Sigmoid colon (tissue), 7 donors: ENCODE measurements around the gene SLC28A1. TPM values are rescaled to one million over a fixed set of nuclear protein-coding genes. Genes with fewer than 3 reads are reported as not detected.

Experiments used
- DNase-seq: peaks from one replicate; pipeline ENCODE4 v3.0.0-alpha.2; 2019
- H3K27ac ChIP-seq, 4 donors: fragments of 200-600 bp; sonication (generic); one replicate each; pipeline ENCODE4 v1.5.1; 2016 to 2019; ENCODE audit warnings: mild to moderate bottlenecking in 1 of 4
- H3K27me3 ChIP-seq, 3 donors: fragments of 200-600 bp; sonication (generic); one replicate each; pipeline ENCODE4 v1.5.1; 2019; ENCODE audit warnings: mild to moderate bottlenecking in 1 of 3
- H3K36me3 ChIP-seq, 4 donors: fragments of 200-600 bp; sonication (generic); one replicate each; pipeline ENCODE4 v1.5.1; 2016 to 2019
- H3K4me1 ChIP-seq, 4 donors: fragments of 200-600 bp; sonication (generic); one replicate each; pipeline ENCODE4 v1.5.1; 2017 to 2019
- H3K4me3 ChIP-seq, 4 donors: fragments of 200-600 bp; sonication (generic); one replicate each; pipeline ENCODE4 v1.5.1; 2017 to 2019; ENCODE audit warnings: mild to moderate bottlenecking in 2 of 4, moderate library complexity in 1 of 4
- H3K9me3 ChIP-seq, 4 donors: fragments of 200-600 bp in 3 of 4; sonication (generic) in 3 of 4; one replicate each; pipeline versions ENCODE4 v1.5.1 to v1.6.1; 2013 to 2019
- CTCF ChIP-seq, 4 experiments: fragments of 450-650 bp in 3 of 4; fragments of 200-600 bp in 1 of 4; IDR thresholded peaks; one replicate each; pipeline ENCODE4 v1.5.1; 2016 to 2019; ENCODE audit warnings: antibody characterized with exemption in 4 of 4, mild to moderate bottlenecking in 3 of 4, moderate library complexity in 2 of 4
- EP300 ChIP-seq, 4 donors: sonication (generic); formaldehyde crosslinking; IDR thresholded peaks; one replicate each; pipeline ENCODE4 v1.6.1; 2017; ENCODE audit warnings: antibody characterized with exemption in 4 of 4
- POLR2A ChIP-seq, 2 donors: fragments of 450-650 bp; IDR thresholded peaks; one replicate each; pipeline ENCODE4 v1.6.1; 2016; ENCODE audit warnings: antibody characterized with exemption in 2 of 2, mild to moderate bottlenecking in 2 of 2, moderate library complexity in 2 of 2
- POLR2AphosphoS5 ChIP-seq, 4 donors: sonication (generic); formaldehyde crosslinking; IDR thresholded peaks; one replicate each; pipeline ENCODE4 v1.6.1; 2017; ENCODE audit warnings: antibody characterized with exemption in 4 of 4
- WGBS, 2 donors: extraction: QIAGEN DNeasy Blood & Tissue Kit; methylation state at CpG; one replicate each; pipeline ENCODE4 v1.1.7; 2013; 5-methylcytosine and 5-hydroxymethylcytosine counted together
- intact Hi-C: fragments of 100-400 bp; cut with DNase I; formaldehyde crosslinking; loops from one replicate; pipeline ENCODE4 v1.15.1; 2023
- polyA plus RNA-seq, 3 donors: library from polyadenylated mRNA; stranded (reverse); fragments of 200-250 nt; gene quantifications; one replicate each; pipeline ENCODE4 v1.2.3, GENCODE V29; 2013
- total RNA-seq, 4 donors: library from RNA; depleted of rRNA; stranded (reverse); fragments of >200 nt; gene quantifications; one replicate each; pipeline ENCODE4 v1.1.0, GENCODE V29; 2016
- donor health status: healthy with polysubstance abuse.
- donor health status: Bipolar disorder and iron deficiency.
- donor health status: healthy.

Gene SLC28A1
- total and polyA plus RNA-seq, 7 donors = not detected

- peaks cover 0 to 3% (median 0%) of the 10 kb centered on the region in 4 donors for H3K9me3 ChIP-seq
- TF ChIP-seq POLR2AphosphoS5 (IDR thresholded peaks at IDR 0.05) = no peak
- no peak for TF ChIP-seq POLR2A (IDR thresholded peaks at IDR 0.05)
- no peak for TF ChIP-seq CTCF (IDR thresholded peaks at IDR 0.05)
- TF ChIP-seq EP300 (IDR thresholded peaks at IDR 0.05) = no peak
- DNase-seq = no peak
- H3K27me3 ChIP-seq = no peaks in the 10 kb centered on the region
- H3K36me3 ChIP-seq = no peaks in the 10 kb centered on the region
- intact Hi-C loops = no loop called here
- no peak overlapping the region for H3K27ac ChIP-seq
- H3K4me1 ChIP-seq = no peaks in the 10 kb centered on the region
- no peak overlapping the region for H3K4me3 ChIP-seq
- WGBS, 2 donors = 92% methylated on average over 3 of the region's 3 CpGs
Observed at GRCh38 chr15:84968301-84968700, 83.8 kb downstream of the SLC28A1 start.

DNA sequence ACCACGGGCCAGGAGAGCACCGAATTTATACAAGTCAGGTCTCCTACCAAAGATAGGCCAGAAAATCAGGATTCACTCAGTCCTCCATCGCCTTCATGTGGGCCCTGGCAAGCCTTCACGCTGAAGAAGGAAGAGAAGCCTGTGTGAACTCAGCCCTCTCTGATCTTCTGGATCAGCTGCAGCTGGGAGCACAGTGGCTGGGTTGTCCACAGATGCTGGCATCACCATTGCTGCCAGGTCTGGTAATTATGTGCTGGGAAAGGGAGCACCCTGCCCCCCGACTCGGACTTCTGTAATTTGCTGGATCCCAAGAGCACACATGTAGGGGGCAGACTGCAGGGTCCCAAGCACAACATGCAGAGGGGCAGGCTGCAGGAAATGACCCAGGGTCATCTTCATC lies 84.8 kb downstream of the SLC28A1 start:
- H3K27me3 ChIP-seq = no peaks in the 10 kb centered on the region
- H3K36me3 ChIP-seq = no peaks in the 10 kb centered on the region
- 70 to 75% methylated on average over 6 of the region's 6 CpGs for WGBS, 2 donors
- no peak overlapping the region for H3K27ac ChIP-seq
- no peak overlapping the region for H3K4me3 ChIP-seq
- H3K4me1 ChIP-seq = no peaks in the 10 kb centered on the region
- no peak for DNase-seq
- intact Hi-C loops = no loop called here
- no peak for TF ChIP-seq EP300 (IDR thresholded peaks at IDR 0.05)
- no peak for TF ChIP-seq POLR2AphosphoS5 (IDR thresholded peaks at IDR 0.05)
- TF ChIP-seq POLR2A (IDR thresholded peaks at IDR 0.05) = no peak
- no peak for TF ChIP-seq CTCF (IDR thresholded peaks at IDR 0.05)
- H3K9me3 ChIP-seq = peaks cover 0 to 3% (median 0%) of the 10 kb centered on the region in 4 donors

GRCh38 chr15:84970843-84971242 lies 86.4 kb downstream of the SLC28A1 start:
- intact Hi-C loops = no loop called here
- Histone ChIP-seq H3K4me3 (no peak overlapping the region), H3K9me3 (no peaks in the 10 kb centered on the region), H3K36me3 (no peaks in the 10 kb centered on the region), H3K27ac (no peak overlapping the region), H3K4me1 (no peaks in the 10 kb centered on the region), H3K27me3 (no peaks in the 10 kb centered on the region)
- 76 to 87% methylated on average over 3 of the region's 3 CpGs for WGBS, 2 donors
- DNase-seq = no peak
- TF ChIP-seq CTCF (IDR thresholded peaks at IDR 0.05) (no peak), POLR2A (IDR thresholded peaks at IDR 0.05) (no peak), POLR2AphosphoS5 (IDR thresholded peaks at IDR 0.05) (no peak), EP300 (IDR thresholded peaks at IDR 0.05) (no peak)

DNA sequence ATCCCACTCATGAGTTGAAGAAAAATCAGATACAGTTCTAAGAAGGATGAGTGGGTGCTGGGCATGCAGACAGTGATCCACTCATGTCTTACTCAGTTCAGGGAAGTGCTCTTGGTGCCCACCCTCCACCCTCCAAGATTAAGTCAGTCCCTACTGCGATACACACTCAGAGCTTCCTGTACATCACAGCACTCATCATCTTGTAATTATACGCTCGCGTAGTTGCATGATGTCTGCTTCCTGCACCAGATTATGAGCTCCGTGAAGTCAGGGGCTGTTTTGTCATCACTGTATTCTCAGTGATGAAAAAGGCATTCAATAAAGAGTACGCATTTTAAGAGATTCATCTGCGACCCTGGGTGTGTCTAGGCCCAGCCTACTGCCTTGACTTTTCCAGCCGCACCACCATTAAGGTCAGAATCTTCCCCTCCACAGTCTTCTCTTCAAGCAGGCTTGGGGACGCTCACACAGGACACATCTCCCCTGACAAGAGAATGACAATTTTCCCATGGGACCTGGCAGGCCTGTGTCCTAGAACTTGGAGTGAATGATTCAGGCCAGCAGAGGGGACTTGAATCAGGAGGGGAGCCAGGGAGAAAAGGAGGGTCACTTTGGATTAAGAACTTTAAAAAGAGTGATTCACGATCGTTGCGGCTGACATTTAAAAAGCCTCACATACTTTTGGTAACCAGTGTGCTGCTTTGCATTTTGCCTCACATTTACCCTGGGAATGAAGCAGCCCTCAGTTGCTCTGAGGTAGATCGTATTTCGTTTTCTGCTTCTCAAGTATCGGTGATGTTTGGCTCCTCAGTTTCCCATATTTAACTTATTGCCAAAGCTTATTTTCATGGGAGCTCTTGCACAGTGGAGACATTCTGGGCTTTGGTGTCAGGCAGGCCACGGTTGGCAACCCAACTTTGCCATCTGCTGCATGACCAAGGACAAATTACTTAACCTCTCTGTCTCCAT lies 89.3 kb downstream of the SLC28A1 start:
- Histone ChIP-seq H3K27ac (no peak overlapping the region), H3K36me3 (no peaks in the 10 kb centered on the region), H3K4me1 (no peaks in the 10 kb centered on the region), H3K4me3 (no peak overlapping the region), H3K9me3 (no peaks in the 10 kb centered on the region), H3K27me3 (no peaks in the 10 kb centered on the region)
- intact Hi-C loops = no loop called here
- no peak for DNase-seq
- 87 to 92% methylated on average over 16 of the region's 16 CpGs for WGBS, 2 donors
- TF ChIP-seq CTCF (IDR thresholded peaks at IDR 0.05) (no peak), POLR2AphosphoS5 (IDR thresholded peaks at IDR 0.05) (no peak), EP300 (IDR thresholded peaks at IDR 0.05) (no peak), POLR2A (IDR thresholded peaks at IDR 0.05) (no peak)
